Measurements from ENCODE around the gene ZNF488. TPM values are rescaled to one million over a fixed set of nuclear protein-coding genes. Genes with fewer than 3 reads are reported as not detected.

Gene ZNF488
- polyA plus RNA-seq, 1 experiment: 0.15 TPM

DNA sequence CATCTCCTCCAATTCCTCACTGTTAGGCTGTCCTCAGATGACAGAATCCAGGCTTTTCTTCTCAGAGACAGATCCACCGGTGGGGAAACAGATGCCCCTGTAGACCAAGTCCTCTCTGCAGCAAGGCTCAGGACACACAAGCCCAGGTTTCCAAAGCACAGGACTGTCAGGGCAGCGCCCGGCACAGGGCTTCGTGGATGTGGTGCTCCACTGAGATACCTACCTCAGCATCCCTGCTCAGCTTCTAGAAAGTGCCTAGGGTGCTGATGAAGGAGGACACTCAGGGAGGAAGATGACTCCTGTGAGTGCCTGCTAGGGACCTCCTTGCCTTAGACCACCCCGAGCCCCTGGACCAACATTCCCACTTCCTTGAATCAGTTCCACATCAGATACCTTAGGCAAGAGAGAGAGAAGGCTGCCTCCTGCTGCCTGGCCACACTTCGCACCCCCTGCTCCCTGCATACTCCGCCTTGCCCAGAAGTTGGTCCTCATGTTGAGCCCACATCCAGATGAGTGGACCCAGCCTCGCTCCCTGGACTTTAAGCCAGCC, 44.8 kb downstream of the ZNF488 start:
- H3K36me3 ChIP-seq (ENCODE audit: control insufficient read depth, insufficient read depth, low read length): no peaks in the 10 kb centered on the region
- CTCF ChIA-PET: interaction anchor here (0.7 to 2.3 kb wide), 7 partner anchors 7 to 346 kb away, joined by 3 to 17 read pairs (median 11); no protein-coding TSS in a partner anchor
- TF ChIP-seq CTCF (IDR thresholded peaks at IDR 0.05; ENCODE audit: insufficient read depth, low read depth, low read length): no peak
- no peak overlapping the region for H3K4me3 ChIP-seq (ENCODE audit: low read depth, low read length)
- no peak for DNase-seq (ENCODE audit: low read depth)
- POLR2A ChIA-PET: no interaction called here
- peaks cover 8% of the 10 kb centered on the region for H3K27me3 ChIP-seq (ENCODE audit: control insufficient read depth, insufficient read depth, low read length)

GRCh38 chr10:47337310-47337709, 46.8 kb downstream of the ZNF488 start:
- Histone ChIP-seq H3K36me3 (ENCODE audit: control insufficient read depth, insufficient read depth, low read length) (no peaks in the 10 kb centered on the region), H3K4me3 (ENCODE audit: low read depth, low read length) (no peak overlapping the region), H3K27me3 (ENCODE audit: control insufficient read depth, insufficient read depth, low read length) (peaks cover 8% of the 10 kb centered on the region)
- DNase-seq (ENCODE audit: low read depth): no peak
- POLR2A ChIA-PET: no interaction called here
- CTCF ChIA-PET: no interaction called here
- TF ChIP-seq CTCF (IDR thresholded peaks at IDR 0.05; ENCODE audit: insufficient read depth, low read depth, low read length): no peak

DNA sequence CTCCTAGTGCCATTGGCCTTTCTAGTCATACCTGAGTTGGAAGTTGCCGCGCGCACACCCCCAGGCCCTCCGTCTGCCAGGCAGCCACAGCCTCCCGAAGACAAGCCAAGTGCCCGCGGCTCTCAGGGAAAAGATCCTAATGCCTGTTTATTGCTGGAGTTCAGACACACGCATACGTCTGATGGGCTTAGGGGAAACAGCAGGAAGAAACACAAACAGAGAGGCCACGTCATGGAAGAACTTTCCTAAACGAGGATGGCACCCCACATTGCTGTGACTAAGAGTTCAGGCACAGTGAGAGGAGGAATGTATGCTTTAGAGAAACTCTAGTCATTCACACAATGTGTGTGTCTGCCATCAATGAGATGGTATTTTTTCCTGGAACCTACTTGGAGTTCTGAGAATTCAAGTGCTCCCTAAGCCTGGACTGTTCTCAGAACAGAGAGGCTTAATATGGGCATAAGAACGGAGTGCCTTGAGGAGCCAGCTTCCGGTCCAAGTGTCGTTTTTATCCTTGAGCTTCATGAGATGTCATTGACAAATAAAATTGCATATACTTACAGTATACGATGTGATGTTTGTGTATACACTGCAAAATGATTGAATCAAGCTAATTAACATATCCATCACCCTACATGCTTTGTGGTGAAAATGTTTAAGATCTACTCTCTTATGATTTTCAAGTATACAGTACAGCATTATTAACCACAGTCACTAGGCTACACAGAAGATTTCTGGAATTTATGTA, 47.5 kb downstream of the ZNF488 start:
- H3K36me3 ChIP-seq (ENCODE audit: control insufficient read depth, insufficient read depth, low read length): no peaks in the 10 kb centered on the region
- TF ChIP-seq CTCF (IDR thresholded peaks at IDR 0.05; ENCODE audit: insufficient read depth, low read depth, low read length): no peak
- H3K4me3 ChIP-seq (ENCODE audit: low read depth, low read length): no peak overlapping the region
- DNase-seq (ENCODE audit: low read depth): no peak
- ChIA-PET CTCF (no interaction called here), POLR2A (no interaction called here)
- peaks cover 8% of the 10 kb centered on the region for H3K27me3 ChIP-seq (ENCODE audit: control insufficient read depth, insufficient read depth, low read length)

DNA sequence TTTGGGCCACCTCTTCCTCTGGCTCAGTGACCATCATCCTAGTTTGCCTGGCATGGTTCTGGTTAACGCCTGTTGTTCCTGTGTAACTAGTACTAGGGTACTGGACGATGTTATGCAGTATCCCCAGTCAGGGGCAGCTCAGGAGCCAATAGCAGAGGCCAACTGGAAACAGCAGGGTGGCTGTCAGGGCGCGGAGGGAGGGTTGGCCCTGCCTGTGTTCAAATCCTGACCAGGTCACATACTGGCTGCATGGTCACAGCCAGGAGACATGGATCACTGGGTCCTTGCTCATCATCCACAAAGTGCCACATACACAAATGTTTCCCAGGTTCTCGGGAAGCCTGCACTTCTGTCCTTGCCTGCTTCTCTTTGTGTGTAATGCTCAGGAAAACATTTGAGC, 48.2 kb downstream of the ZNF488 start:
- ChIA-PET POLR2A (no interaction called here), CTCF (no interaction called here)
- Histone ChIP-seq H3K4me3 (ENCODE audit: low read depth, low read length) (no peak overlapping the region), H3K36me3 (ENCODE audit: control insufficient read depth, insufficient read depth, low read length) (no peaks in the 10 kb centered on the region), H3K27me3 (ENCODE audit: control insufficient read depth, insufficient read depth, low read length) (peaks cover 8% of the 10 kb centered on the region)
- DNase-seq (ENCODE audit: low read depth): no peak
- TF ChIP-seq CTCF (IDR thresholded peaks at IDR 0.05; ENCODE audit: insufficient read depth, low read depth, low read length): no peak

DNA sequence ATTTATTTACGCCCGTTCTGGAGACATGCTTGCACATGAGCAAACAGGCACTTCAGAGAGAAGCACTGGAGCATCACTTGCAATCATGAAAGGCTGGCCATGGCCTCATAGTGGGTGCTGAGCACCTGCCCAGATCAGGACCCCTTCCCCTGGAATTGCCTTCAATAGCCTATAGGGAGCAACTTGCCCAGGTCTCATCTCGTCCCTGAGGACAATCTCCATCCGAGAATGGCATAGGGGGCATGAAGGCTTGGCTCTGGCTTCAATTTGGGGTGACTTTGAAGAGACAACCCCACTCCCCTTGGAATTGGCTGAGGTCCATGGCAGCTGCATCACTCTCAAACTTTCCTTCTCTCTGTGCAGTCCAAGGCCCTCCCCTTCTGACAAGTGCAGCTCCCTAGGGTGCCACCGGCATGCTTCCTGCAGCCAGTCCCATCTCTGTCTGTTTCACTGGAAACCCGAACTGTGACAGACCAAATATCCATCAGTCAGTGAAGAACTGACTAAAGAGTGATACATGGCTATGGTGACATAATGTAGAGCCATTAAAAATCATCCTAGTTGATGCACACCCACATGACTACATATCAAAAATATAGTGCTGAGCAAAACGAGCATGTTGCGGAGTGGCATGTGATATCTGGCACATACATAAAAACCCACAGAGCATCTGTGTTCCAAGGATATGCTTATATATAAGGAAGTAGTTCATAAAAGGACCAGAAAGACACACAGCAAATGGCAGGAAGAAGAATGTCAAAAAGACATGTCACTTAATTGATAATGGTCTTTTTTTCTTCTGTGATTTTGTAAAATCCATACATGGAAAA, 49.4 kb downstream of the ZNF488 start:
- Histone ChIP-seq H3K36me3 (ENCODE audit: control insufficient read depth, insufficient read depth, low read length) (no peaks in the 10 kb centered on the region), H3K4me3 (ENCODE audit: low read depth, low read length) (no peak overlapping the region), H3K27me3 (ENCODE audit: control insufficient read depth, insufficient read depth, low read length) (peaks cover 8% of the 10 kb centered on the region)
- CTCF ChIA-PET: no interaction called here
- POLR2A ChIA-PET: no interaction called here
- TF ChIP-seq CTCF (IDR thresholded peaks at IDR 0.05; ENCODE audit: insufficient read depth, low read depth, low read length): no peak
- no peak for DNase-seq (ENCODE audit: low read depth)
